ENCODE measurements around the gene SLC30A5. TPM values are rescaled to one million over a fixed set of nuclear protein-coding genes. Genes with fewer than 3 reads are reported as not detected.
"Not testable (repeated sequence)": the region's sequence is repeated elsewhere in the genome, so short reads cannot be mapped to it uniquely, and the experiment has no call there.

Gene SLC30A5
- total RNA-seq, 1 donor from 2014 or later = 37.3 TPM

- H3K4me1 Mint-ChIP-seq = no peaks in the 10 kb centered on the region
- H3K4me3 Mint-ChIP-seq = no peak overlapping the region
- H3K27ac Mint-ChIP-seq (ENCODE audit: unreplicated experiment) = no peak overlapping the region
- H3K27me3 Mint-ChIP-seq (ENCODE audit: low read depth) = peaks cover 2% of the 10 kb centered on the region
- TF ChIP-seq, protein P1, sequence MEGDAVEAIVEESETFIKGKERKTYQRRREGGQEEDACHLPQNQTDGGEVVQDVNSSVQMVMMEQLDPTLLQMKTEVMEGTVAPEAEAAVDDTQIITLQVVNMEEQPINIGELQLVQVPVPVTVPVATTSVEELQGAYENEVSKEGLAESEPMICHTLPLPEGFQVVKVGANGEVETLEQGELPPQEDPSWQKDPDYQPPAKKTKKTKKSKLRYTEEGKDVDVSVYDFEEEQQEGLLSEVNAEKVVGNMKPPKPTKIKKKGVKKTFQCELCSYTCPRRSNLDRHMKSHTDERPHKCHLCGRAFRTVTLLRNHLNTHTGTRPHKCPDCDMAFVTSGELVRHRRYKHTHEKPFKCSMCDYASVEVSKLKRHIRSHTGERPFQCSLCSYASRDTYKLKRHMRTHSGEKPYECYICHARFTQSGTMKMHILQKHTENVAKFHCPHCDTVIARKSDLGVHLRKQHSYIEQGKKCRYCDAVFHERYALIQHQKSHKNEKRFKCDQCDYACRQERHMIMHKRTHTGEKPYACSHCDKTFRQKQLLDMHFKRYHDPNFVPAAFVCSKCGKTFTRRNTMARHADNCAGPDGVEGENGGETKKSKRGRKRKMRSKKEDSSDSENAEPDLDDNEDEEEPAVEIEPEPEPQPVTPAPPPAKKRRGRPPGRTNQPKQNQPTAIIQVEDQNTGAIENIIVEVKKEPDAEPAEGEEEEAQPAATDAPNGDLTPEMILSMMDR (conservative IDR thresholded peaks at IDR 0.05) = no peak
- DNase-seq (ENCODE audit: low read depth, low spot score) = no peak
- no peaks in the 10 kb centered on the region for H3K36me3 Mint-ChIP-seq (ENCODE audit: low read depth)
- H3K9me3 Mint-ChIP-seq = no peaks in the 10 kb centered on the region
Measured at GRCh38 chr5:69079556-69079955, 14.3 kb upstream of the SLC30A5 start.

DNA sequence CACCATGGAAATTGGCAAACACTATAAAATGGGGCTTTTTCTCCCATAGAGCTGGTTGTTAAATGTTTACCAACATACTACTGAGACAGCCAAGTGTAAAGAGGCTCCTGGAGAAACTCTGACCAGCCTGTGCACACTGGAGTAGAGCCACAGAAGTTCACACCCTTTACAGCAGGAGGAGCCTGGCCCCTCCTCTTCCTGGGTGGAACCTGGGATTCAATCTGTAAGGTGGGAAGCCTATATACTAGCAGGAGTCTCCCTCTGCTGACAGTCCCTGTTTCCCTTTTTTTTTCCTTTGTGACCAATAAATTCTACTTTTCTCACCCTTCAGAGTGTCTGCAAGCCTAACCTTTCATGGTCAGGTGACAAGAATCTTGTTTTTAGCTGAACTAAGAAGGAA, 10.4 kb upstream of the SLC30A5 start:
- Mint-ChIP-seq H3K9me3 (no peaks in the 10 kb centered on the region), H3K27ac (ENCODE audit: unreplicated experiment) (no peak overlapping the region), H3K4me3 (no peak overlapping the region), H3K36me3 (ENCODE audit: low read depth) (no peaks in the 10 kb centered on the region), H3K4me1 (no peaks in the 10 kb centered on the region), H3K27me3 (ENCODE audit: low read depth) (peaks cover 2% of the 10 kb centered on the region)
- DNase-seq (ENCODE audit: low read depth, low spot score) = no peak
- TF ChIP-seq, protein P1 (conservative IDR thresholded peaks at IDR 0.05) = no peak

DNA sequence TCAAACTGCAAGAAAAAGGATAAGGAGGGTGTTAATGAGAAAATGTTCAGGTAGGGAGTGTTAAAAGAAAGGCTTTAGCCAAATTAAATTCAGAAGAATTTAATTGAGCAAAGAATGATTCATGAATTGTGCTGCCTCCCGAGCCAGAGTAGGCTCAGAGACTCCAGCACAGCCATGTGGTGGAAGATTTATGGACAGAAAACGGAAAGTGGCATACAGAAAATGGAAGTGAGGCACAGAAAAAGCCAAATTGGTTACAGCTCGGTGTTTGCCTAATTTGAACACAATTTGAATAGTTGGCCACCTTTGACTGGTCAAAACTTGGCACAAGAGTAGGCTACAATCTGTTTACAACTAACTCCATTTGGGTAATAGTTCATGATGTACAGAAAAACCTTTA, 9.6 kb upstream of the SLC30A5 start:
- peaks cover 2% of the 10 kb centered on the region for H3K27me3 Mint-ChIP-seq (ENCODE audit: low read depth)
- no peak overlapping the region for H3K27ac Mint-ChIP-seq (ENCODE audit: unreplicated experiment)
- H3K4me1 Mint-ChIP-seq = no peaks in the 10 kb centered on the region
- no peaks in the 10 kb centered on the region for H3K9me3 Mint-ChIP-seq
- H3K36me3 Mint-ChIP-seq (ENCODE audit: low read depth) = no peaks in the 10 kb centered on the region
- no peak overlapping the region for H3K4me3 Mint-ChIP-seq
- no peak for DNase-seq (ENCODE audit: low read depth, low spot score)
- TF ChIP-seq, protein P1 (conservative IDR thresholded peaks at IDR 0.05) = no peak

GRCh38 chr5:69084903-69085302, 8.9 kb upstream of the SLC30A5 start:
- Mint-ChIP-seq H3K27ac (ENCODE audit: unreplicated experiment) (no peak overlapping the region), H3K4me1 (no peaks in the 10 kb centered on the region), H3K27me3 (ENCODE audit: low read depth) (peaks cover 2% of the 10 kb centered on the region), H3K4me3 (no peak overlapping the region), H3K36me3 (ENCODE audit: low read depth) (no peaks in the 10 kb centered on the region), H3K9me3 (no peaks in the 10 kb centered on the region)
- TF ChIP-seq, protein P1 (conservative IDR thresholded peaks at IDR 0.05) = no peak
- DNase-seq (ENCODE audit: low read depth, low spot score) = no peak

DNA sequence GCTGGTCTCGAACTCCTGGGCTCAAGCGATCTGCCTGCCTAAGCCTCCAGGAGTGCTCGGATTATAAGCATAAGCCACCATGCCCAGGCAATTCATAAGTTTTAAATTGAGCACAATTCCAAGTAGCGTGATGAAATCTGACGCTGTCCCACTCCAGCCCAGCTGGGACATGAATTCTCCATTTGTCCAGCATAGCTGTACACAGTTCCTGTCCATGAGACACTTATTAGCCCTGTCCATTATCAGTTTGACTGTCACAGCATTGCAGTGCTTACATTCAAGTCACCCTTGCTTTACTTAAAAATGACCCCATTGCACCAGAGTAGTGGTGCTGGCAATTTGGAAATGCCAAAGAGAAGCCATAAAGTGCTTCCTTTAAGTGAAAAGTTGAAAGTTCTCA, 7.6 kb upstream of the SLC30A5 start:
- H3K4me1 Mint-ChIP-seq = no peaks in the 10 kb centered on the region
- H3K9me3 Mint-ChIP-seq = no peaks in the 10 kb centered on the region
- H3K27me3 Mint-ChIP-seq (ENCODE audit: low read depth) = peaks cover 2% of the 10 kb centered on the region

GRCh38 chr5:69088006-69088405, 5.8 kb upstream of the SLC30A5 start:
- not testable (repeated sequence) for H3K36me3 Mint-ChIP-seq (ENCODE audit: low read depth); H3K4me1 Mint-ChIP-seq; H3K27ac Mint-ChIP-seq (ENCODE audit: unreplicated experiment); H3K27me3 Mint-ChIP-seq (ENCODE audit: low read depth); DNase-seq (ENCODE audit: low read depth, low spot score); H3K9me3 Mint-ChIP-seq; H3K4me3 Mint-ChIP-seq

More for the DNA sequence above, 7.6 kb upstream of the SLC30A5 start:
- Mint-ChIP-seq H3K4me3 (no peak overlapping the region), H3K36me3 (ENCODE audit: low read depth) (no peaks in the 10 kb centered on the region), H3K27ac (ENCODE audit: unreplicated experiment) (no peak overlapping the region)
- TF ChIP-seq, protein P1 (conservative IDR thresholded peaks at IDR 0.05) = no peak
- no peak for DNase-seq (ENCODE audit: low read depth, low spot score)
